Right hindlimb (tissue), 1 donor: ENCODE results near the gene METTL26.

ENCODE experiments used
- DNase-seq: peaks from one replicate; pipeline ENCODE4 v3.0.0-alpha.2; 2018

METTL26 gene

GRCh38 chr16:636206-637080 lies at the start of gene METTL26:
METTL26 (minus strand) TSS chr16:636305; CDS start chr16:636290, 15 bp downstream.
- DNase-seq, result peak; percentile 96

GRCh38 chr16:684961-685696 lies 49.0 kb upstream of the METTL26 start:
- no peak for DNase-seq

- peak; percentile 98 for DNase-seq
Measured at GRCh38 chr16:684071-684794, 48.1 kb upstream of the METTL26 start, which contains the start of gene JMJD8. JMJD8 (minus strand) TSS chr16:684334; CDS start chr16:684319, 15 bp downstream.

GRCh38 chr16:683396-684070 lies 47.4 kb upstream of the METTL26 start:
- DNase-seq, result no peak

GRCh38 chr16:682493-683395 lies 46.6 kb upstream of the METTL26 start:
- no peak for DNase-seq

GRCh38 chr16:681746-682427 lies 45.8 kb upstream of the METTL26 start:
- DNase-seq, result no peak

GRCh38 chr16:680967-681745 lies 45.1 kb upstream of the METTL26 start:
- no peak for DNase-seq

- no peak for DNase-seq
Measured at GRCh38 chr16:680625-680945, 44.5 kb upstream of the METTL26 start.

- DNase-seq, result peak; percentile 94
Measured at GRCh38 chr16:679814-680624, 43.9 kb upstream of the METTL26 start, which contains the start of gene STUB1. STUB1 (plus strand) TSS chr16:680410; CDS start chr16:680526, 116 bp downstream.

- DNase-seq, result peak; percentile 85
Measured at GRCh38 chr16:678858-679813, 43.0 kb upstream of the METTL26 start.

- DNase-seq, result no peak
Measured at GRCh38 chr16:678209-678857, 42.2 kb upstream of the METTL26 start.

GRCh38 chr16:677316-678190 lies 41.4 kb upstream of the METTL26 start:
- DNase-seq, result no peak

GRCh38 chr16:676913-677312 lies 40.8 kb upstream of the METTL26 start:
- no peak for DNase-seq

- DNase-seq, result no peak
Measured at GRCh38 chr16:676565-676902, 40.4 kb upstream of the METTL26 start.

- DNase-seq, result no peak
Measured at GRCh38 chr16:675884-676564, 39.9 kb upstream of the METTL26 start.
